Caco-2 (cell line): ENCODE measurements around the gene CTNND2. TPM values are rescaled to one million over a fixed set of nuclear protein-coding genes. Genes with fewer than 3 reads are reported as not detected.

ENCODE experiments used
- BruUV-seq: library from RNA; stranded (reverse); fragments of 400-500 nt; replicated peaks from 2 replicates; lab custom pipeline; 2021; lab: Mats Ljungman, UMichigan
- CTCF ChIA-PET: fragments of 300-600 bp; sonication (Branson Sonifier 250); formaldehyde crosslinking; loops from one replicate; lab custom pipeline; 2022; ENCODE audit warnings: antibody characterized with exemption; lab: Charles Lee
- POLR2A ChIA-PET: fragments of 300-600 bp; sonication (Branson Sonifier 250); formaldehyde crosslinking; loops from one replicate; lab custom pipeline; 2022; ENCODE audit warnings: antibody characterized with exemption; lab: Charles Lee
- DNase-seq, 2 experiments: peaks; one replicate each; pipeline versions ENCODE4 v3.0.0 to v3.0.0-alpha.2; 2020 to 2022
- H3K27me3 ChIP-seq: replicated peaks from 2 replicates; pipeline ENCODE4 v1.6.0; 2011; ENCODE audit warnings: low read length; ENCODE audit not compliant: control insufficient read depth, insufficient read depth
- H3K36me3 ChIP-seq: 2 replicates; pipeline ENCODE4 v1.5.1; 2011; ENCODE audit warnings: low read length; ENCODE audit not compliant: control insufficient read depth, insufficient read depth
- H3K4me1 ChIP-seq: fragments of 250-450 bp; sonication (Bioruptor Pico); 2 replicates; pipeline ENCODE4 v1.5.1; 2020; ENCODE audit warnings: mild to moderate bottlenecking
- H3K4me3 ChIP-seq: 2 replicates; pipeline ENCODE4 v1.5.1; 2011; ENCODE audit warnings: low read depth, mild to moderate bottlenecking, control low read depth, low read length
- H3K9me3 ChIP-seq: fragments of 250-450 bp; sonication (Bioruptor Pico); 2 replicates; pipeline ENCODE4 v1.5.1; 2020; ENCODE audit warnings: mild to moderate bottlenecking, moderate library complexity
- H3K27ac Mint-ChIP-seq: one replicate; pipeline ENCODE4 v1.8.0; 2022; ENCODE audit warnings: mixed read lengths; ENCODE audit not compliant: unreplicated experiment
- H3K27me3 Mint-ChIP-seq: one replicate; pipeline ENCODE4 v1.8.0; 2022; ENCODE audit warnings: mixed read lengths; ENCODE audit not compliant: insufficient read depth, unreplicated experiment
- H3K36me3 Mint-ChIP-seq: one replicate; pipeline ENCODE4 v1.8.0; 2022; ENCODE audit warnings: mild to moderate bottlenecking, mixed read lengths; ENCODE audit not compliant: insufficient read depth, unreplicated experiment
- H3K4me1 Mint-ChIP-seq: one replicate; pipeline ENCODE4 v1.8.0; 2022; ENCODE audit warnings: low read depth, mixed read lengths; ENCODE audit not compliant: unreplicated experiment
- H3K4me3 Mint-ChIP-seq: one replicate; pipeline ENCODE4 v1.8.0; 2022; ENCODE audit warnings: mild to moderate bottlenecking, moderate library complexity, mixed read lengths; ENCODE audit not compliant: unreplicated experiment
- H3K9me3 Mint-ChIP-seq: one replicate; pipeline ENCODE4 v1.8.0; 2022; ENCODE audit warnings: mixed read lengths; ENCODE audit not compliant: unreplicated experiment
- intact Hi-C: fragments of 100-400 bp; cut with micrococcal nuclease; formaldehyde crosslinking; loops from one replicate; pipeline ENCODE4 v1.10.0; 2022; ENCODE audit not compliant: unreplicated experiment
- total RNA-seq: library from RNA; stranded (reverse); gene quantifications from 2 replicates; pipeline ENCODE4 v1.2.3, GENCODE V29; 2022
- TF ChIP-seq, protein P1 (sequence below), 2 experiments: fragments of 200-600 bp in 1 of 2; IDR thresholded peaks; 1 replicate in 1 of 2; 2 replicates in 1 of 2; pipeline versions ENCODE4 v1.5.1 to v1.8.0; 2011 to 2022; ENCODE audit warnings: antibody characterized with exemption in 1 of 2, control low read depth in 1 of 2, inconsistent platforms in 1 of 2, low read depth in 1 of 2, low read length in 1 of 2, mild to moderate bottlenecking in 1 of 2, moderate library complexity in 1 of 2; ENCODE audit not compliant: insufficient read depth in 1 of 2, severe bottlenecking in 1 of 2, unreplicated experiment in 1 of 2

Gene CTNND2
- total RNA-seq, 1 experiment from 2014 or later = 0.32 TPM

- Histone ChIP-seq H3K4me3 (no peak overlapping the region), H3K4me1 (peaks cover 28% of the 10 kb centered on the region), H3K36me3 (no peaks in the 10 kb centered on the region; the same call in 1 of the 2 replicates), H3K9me3 (no peaks in the 10 kb centered on the region), H3K27me3 (no peaks in the 10 kb centered on the region)
- CTCF ChIA-PET = no interaction called here
- TF ChIP-seq, protein P1, sequence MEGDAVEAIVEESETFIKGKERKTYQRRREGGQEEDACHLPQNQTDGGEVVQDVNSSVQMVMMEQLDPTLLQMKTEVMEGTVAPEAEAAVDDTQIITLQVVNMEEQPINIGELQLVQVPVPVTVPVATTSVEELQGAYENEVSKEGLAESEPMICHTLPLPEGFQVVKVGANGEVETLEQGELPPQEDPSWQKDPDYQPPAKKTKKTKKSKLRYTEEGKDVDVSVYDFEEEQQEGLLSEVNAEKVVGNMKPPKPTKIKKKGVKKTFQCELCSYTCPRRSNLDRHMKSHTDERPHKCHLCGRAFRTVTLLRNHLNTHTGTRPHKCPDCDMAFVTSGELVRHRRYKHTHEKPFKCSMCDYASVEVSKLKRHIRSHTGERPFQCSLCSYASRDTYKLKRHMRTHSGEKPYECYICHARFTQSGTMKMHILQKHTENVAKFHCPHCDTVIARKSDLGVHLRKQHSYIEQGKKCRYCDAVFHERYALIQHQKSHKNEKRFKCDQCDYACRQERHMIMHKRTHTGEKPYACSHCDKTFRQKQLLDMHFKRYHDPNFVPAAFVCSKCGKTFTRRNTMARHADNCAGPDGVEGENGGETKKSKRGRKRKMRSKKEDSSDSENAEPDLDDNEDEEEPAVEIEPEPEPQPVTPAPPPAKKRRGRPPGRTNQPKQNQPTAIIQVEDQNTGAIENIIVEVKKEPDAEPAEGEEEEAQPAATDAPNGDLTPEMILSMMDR (IDR thresholded peaks at IDR 0.05; ENCODE audit: insufficient read depth in 1 of 2, low read depth in 1 of 2, low read length in 1 of 2, severe bottlenecking in 1 of 2, unreplicated experiment in 1 of 2) = no peak
- H3K27ac Mint-ChIP-seq = no peak overlapping the region
- H3K36me3 Mint-ChIP-seq = no peaks in the 10 kb centered on the region
- H3K4me3 Mint-ChIP-seq = no peak overlapping the region
- BruUV-seq = no TSS peak
- H3K4me1 Mint-ChIP-seq = peaks cover 22% of the 10 kb centered on the region
- POLR2A ChIA-PET = no interaction called here
- no peak for DNase-seq
- intact Hi-C loops = loop anchor here (10.0 kb wide), 1 partner anchor 129 kb away; no protein-coding TSS in a partner anchor
- no peaks in the 10 kb centered on the region for H3K27me3 Mint-ChIP-seq
- peaks cover 11% of the 10 kb centered on the region for H3K9me3 Mint-ChIP-seq
These were observed 400.0 kb downstream of the CTNND2 start for GRCh38 chr5:11504065-11504885.

- intact Hi-C loops = loop anchor here (10.0 kb wide), 1 partner anchor 128 kb away; no protein-coding TSS in a partner anchor
- CTCF ChIA-PET = no interaction called here
- TF ChIP-seq, protein P1 (IDR thresholded peaks at IDR 0.05; ENCODE audit: insufficient read depth in 1 of 2, low read depth in 1 of 2, low read length in 1 of 2, severe bottlenecking in 1 of 2, unreplicated experiment in 1 of 2) = no peak
These were observed 401.5 kb downstream of the CTNND2 start for GRCh38 chr5:11502783-11503182.

DNA sequence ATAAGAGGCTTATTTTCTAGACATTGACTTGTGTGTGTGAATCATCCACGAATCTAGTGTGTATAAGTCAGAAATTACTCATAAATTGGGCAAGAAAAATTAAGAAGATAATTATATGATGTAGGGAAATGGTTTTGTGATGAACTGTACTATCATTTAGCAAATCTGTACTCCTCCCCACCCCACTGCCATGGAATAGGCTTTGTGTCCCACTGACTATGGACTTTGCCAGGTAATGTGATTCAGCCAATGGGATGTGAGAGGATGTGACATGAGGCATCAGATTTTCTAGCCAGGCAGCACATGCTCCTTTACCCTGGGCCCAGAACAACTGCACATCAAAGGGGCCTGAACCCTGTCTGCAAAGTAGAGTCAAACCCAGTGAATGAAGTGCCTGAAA, 406.6 kb downstream of the CTNND2 start:
- TF ChIP-seq, protein P1 (IDR thresholded peaks at IDR 0.05; ENCODE audit: insufficient read depth in 1 of 2, low read depth in 1 of 2, low read length in 1 of 2, severe bottlenecking in 1 of 2, unreplicated experiment in 1 of 2) = no peak
- Mint-ChIP-seq H3K27me3 (no peaks in the 10 kb centered on the region), H3K4me3 (no peak overlapping the region), H3K36me3 (no peaks in the 10 kb centered on the region), H3K9me3 (no peaks in the 10 kb centered on the region), H3K27ac (no peak overlapping the region), H3K4me1 (peaks cover 10% of the 10 kb centered on the region)
- peaks cover 8% of the 10 kb centered on the region; the same call in 1 of the 2 replicates for H3K4me1 ChIP-seq
- CTCF ChIA-PET = no interaction called here
- no peaks in the 10 kb centered on the region for H3K36me3 ChIP-seq
- intact Hi-C loops = loop anchor here (10.0 kb wide), 1 partner anchor 217 kb away; no protein-coding TSS in a partner anchor
- no peaks in the 10 kb centered on the region for H3K9me3 ChIP-seq
- no peak overlapping the region for H3K4me3 ChIP-seq
- no peaks in the 10 kb centered on the region for H3K27me3 ChIP-seq
- no peak for DNase-seq
- POLR2A ChIA-PET = no interaction called here
- BruUV-seq = no TSS peak

More at GRCh38 chr5:11502783-11503182, 401.5 kb downstream of the CTNND2 start:
- BruUV-seq = no TSS peak
- no peaks in the 10 kb centered on the region; the same call in 1 of the 2 replicates for H3K36me3 ChIP-seq
- H3K27me3 ChIP-seq = no peaks in the 10 kb centered on the region
- H3K36me3 Mint-ChIP-seq = no peaks in the 10 kb centered on the region
- no peak overlapping the region for H3K27ac Mint-ChIP-seq
- no peak overlapping the region for H3K4me3 Mint-ChIP-seq
- no peaks in the 10 kb centered on the region for H3K27me3 Mint-ChIP-seq
- no peaks in the 10 kb centered on the region for H3K9me3 ChIP-seq
- DNase-seq = no peak
- peaks cover 11% of the 10 kb centered on the region for H3K9me3 Mint-ChIP-seq
- peaks cover 19% of the 10 kb centered on the region for H3K4me1 Mint-ChIP-seq
- POLR2A ChIA-PET = no interaction called here
- H3K4me1 ChIP-seq = peaks cover 22% of the 10 kb centered on the region
- H3K4me3 ChIP-seq = no peak overlapping the region
